NCI-H748 treated with DMSO at 0.1 percent for 48 hours (cell line): ENCODE data around the gene SNX30.

Experiments
- DNase-seq: peaks from one replicate; lab custom pipeline; 2025; lab: John Stamatoyannopoulos, UW

SNX30 gene

GRCh38 chr9:112858005-112858404 lies 107.4 kb downstream of the SNX30 start:
- DNase-seq, result no peak

DNA sequence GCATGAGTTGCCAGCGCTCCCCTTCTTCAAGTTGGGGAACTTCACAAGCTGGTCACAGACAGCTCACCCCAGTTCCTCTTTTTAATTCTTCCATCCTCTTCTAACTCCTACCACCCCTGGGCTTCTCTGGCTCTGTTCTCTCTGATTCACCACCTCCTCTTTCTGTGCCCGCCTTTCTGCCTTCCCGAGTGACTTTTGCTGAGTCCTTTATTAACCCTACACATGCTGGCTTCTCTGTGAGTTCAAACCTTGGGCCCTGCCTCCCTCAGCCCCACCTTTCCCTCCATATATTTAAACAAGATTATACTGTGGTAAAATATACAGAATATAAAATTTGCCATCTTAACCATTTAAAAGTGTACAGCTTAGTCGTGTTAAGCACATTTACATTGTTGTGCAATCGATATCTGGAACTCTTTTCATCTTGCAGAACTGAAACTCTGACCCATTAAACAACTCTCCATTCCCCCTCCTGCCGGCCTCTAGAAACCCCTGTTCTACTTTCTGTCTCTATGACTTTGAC lies 108.1 kb downstream of the SNX30 start:
- no peak for DNase-seq

- DNase-seq, result no peak
Observed at GRCh38 chr9:112860451-112860850, 109.9 kb downstream of the SNX30 start.

DNA sequence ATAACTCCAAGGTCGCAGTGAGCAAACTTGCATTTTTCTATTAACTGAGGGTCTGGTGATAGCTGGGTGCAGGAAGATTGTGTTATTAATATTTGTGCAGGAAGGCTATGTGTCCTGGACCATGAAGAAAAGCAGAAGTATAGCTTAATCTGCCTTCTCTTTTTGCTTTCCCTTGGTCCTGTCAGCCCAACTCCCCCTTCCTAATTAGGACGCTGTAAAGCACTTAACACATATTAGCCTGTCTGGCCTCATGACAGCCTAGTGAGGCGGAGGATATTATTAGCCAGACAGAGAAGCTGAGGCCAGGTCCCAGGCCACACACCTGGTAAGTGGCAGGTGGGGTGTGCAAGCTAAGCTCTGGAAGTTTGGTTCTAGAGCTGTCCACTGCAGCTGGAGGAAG lies 110.6 kb downstream of the SNX30 start:
- DNase-seq, result no peak

DNA sequence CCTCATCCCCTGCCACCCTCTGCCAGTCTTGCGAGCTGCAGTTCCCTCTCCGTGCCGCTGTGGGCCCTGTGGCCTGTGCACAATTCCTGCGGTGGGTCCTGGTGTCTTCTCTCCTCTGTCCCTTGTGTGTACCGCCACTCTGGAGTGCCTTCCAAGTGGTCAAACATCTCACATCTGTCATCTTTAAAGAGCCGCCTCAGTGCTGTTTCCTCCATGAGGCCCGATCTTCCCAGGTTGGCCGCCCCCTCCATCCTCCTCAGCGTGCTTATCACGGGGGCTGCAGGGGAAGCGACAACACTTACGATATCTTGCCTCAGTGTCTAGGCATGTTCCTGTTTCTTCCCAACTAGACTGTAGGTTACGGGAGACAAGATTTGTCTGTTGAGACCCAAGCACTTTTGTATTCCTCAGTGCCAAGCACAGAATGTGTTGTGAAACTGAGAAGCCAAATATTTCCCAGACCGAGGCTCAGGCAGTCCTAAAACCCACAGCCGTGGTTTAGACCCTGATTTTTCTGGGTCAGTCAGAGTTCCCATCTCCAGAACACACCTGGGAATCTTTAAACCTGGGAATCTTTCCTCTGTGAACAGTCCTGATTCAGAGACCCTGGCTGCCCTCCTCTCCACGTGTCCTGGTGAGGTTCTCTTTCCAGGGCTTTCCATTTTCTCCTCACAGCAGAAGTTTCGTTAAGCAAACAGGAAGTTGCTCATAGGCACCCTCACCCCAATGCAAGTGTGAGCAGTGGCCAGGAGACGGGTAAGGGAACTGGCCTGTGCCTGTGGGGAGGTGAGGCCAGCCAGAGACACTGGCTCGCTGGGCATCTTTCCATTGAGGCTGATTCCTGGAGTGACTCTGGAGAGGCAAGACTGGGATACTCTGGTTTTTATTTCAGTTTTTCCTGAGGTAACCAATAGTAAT lies 111.3 kb downstream of the SNX30 start:
- no peak for DNase-seq

DNA sequence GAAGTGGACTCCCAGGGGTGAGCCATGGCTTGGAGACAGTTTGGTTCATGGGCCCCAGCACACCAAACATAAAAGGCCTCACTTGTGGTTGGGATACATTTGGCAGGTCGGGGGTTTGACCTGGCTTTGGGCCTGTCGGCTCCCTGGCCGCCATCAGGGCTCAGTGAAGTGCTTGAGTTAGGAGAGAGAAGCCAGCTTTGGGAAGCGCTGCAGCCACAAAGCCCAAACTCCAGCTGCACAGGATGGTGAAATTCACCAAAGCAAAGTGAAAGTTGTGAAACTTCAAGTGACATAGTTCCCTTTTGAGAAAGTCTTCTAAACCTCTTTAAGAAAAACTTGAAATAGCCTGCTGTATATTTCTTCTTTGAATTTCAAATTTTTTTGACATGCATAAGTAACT lies 112.7 kb downstream of the SNX30 start:
- no peak for DNase-seq

DNA sequence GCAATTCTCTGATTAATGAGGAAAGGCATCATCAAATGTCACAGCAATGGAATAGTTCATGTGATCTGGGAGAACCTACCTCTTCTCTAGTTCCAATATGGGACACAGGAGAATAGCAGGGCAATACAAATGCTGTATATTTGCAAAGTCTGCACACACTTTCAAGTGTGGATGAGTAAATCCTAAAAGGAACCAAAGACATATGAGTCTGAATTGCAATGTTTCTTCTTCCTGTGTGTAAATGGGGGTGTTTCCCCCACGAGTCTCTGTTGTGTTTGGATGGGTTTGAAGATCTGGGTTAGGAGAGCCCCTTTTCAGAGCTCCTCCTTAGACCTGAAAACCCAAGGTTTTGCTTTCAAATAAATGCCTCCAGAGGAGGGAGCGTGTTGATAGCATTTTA lies 113.2 kb downstream of the SNX30 start:
- DNase-seq, result no peak

- no peak for DNase-seq
Observed at GRCh38 chr9:112864403-112864802, 113.8 kb downstream of the SNX30 start.

DNA sequence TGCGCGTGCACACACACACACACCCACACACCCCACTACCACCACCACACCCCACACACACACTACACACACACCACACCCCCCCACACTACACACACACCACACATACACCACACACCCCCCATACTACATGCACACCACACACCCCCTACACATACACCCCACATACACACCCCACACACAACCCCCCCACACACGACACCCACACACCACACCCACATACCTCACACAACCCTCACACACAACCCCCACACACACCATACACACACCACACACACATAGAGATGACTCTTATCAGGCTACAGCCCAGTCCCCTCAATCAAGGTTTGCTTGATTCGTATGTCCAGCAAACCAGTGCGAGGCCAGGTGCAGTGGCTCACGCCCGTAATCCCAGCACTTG lies 114.4 kb downstream of the SNX30 start:
- no peak for DNase-seq

DNA sequence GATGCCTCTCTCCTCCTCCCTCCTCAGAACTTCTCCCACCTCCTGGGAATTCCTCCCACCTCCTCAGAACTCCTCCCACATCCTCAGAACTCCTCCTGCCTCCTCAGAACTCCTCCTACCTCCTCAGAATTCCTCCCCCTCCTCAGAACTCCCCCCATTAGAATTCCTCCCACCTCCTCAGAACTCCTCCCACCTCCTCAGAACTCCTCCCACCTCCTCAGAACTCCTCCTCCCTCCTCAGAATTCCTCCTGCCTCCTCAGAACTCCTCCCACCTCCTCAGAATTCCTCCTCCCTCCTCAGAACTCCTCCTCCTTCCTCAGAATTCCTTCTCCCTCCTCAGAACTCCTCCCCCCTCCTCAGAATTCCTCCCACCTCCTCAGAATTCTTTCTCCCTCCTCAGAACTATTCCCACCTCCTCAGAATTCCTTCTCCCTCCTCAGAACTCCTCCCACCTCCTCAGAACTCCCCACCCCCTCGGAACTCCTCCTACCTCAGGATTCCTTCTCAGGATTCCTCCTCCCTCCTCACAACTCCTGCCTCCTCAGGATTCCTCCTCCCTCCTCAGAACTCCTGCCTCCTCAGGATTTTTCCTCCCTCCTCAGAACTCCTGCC lies 116.2 kb downstream of the SNX30 start:
- no peak for DNase-seq

DNA sequence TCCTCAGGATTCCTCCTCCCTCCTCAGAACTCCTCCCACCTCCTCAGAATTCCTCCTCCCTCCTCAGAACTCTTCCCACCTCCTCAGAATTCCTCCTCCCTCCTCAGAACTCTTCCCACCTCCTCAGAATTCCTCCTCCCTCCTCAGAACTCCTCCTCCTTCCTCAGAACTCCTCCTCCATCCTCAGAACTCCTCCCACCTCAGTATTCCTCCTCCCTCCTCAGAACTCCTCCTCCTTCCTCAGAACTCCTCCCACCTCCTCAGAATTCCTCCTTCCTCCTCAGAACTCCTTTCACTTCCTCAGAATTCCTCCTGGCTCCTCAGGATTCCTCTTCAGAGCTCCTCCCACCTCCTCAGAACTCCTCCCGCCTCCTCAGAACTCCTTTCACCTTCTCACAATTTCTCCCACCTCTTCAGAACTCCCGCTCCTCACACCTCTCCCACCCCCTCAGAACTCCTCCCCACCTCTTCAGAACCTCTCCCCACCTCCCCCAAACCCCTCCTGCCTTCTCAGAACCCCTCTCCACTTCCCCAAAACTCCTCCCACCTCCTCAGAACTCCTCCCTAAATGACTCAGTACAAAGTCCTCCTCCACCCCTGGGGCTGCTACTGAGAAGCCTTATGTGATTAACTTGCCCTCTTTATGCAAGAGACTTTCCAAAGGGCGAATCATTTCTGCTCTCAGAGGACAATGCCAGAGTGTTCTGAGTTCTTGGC lies 116.9 kb downstream of the SNX30 start:
- DNase-seq, result no peak

GRCh38 chr9:112868461-112868860 lies 117.9 kb downstream of the SNX30 start:
- no peak for DNase-seq

- DNase-seq, result no peak
Observed at GRCh38 chr9:112869041-112869529, 118.5 kb downstream of the SNX30 start.

- DNase-seq, result no peak
Observed at GRCh38 chr9:112869917-112870316, 119.4 kb downstream of the SNX30 start.

GRCh38 chr9:112870556-112870955 lies 120.0 kb downstream of the SNX30 start:
- no peak for DNase-seq

- no peak for DNase-seq
Observed at GRCh38 chr9:112872019-112872418, 121.5 kb downstream of the SNX30 start.

- DNase-seq, result no peak
Observed at GRCh38 chr9:112873773-112874405, 123.3 kb downstream of the SNX30 start.

DNA sequence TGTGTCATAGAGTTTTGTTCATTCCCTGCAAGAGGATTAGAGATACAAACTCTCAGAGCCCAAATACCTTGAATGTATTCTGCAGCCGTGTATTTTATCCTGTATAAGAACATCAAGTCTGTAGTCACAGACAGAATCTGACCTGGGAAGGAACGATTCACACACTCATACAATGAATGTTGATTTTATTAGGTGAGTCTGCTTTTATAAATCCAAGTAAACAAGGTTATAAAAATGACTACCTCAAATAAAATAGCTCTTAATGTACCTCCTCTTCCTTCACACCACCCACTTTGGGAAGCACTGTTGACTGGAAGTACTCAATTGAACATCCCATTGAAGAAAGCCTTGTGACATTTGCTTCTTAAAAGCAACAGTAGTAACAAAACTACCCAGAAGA lies 128.2 kb downstream of the SNX30 start:
- DNase-seq, result no peak

GRCh38 chr9:112880650-112881049 lies 130.1 kb downstream of the SNX30 start:
- DNase-seq, result no peak

DNA sequence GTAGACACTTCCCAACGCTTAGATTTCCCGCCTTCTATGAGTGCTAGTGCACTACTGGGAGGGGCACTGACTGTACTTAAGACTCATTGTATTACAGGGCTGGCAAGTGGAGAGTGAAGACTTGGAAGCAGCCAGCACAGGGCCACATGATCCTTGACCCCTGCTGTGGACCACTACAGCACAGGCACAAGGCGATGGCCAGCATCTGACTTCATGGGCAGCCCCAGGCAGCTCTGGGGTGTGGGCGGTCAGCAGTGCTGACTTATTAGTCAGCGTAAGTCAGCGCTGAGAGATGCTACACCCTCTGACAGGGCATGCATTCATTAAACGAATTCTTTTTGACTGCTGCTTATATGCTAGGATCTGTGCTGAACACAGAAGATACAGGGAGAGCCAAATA lies 130.8 kb downstream of the SNX30 start:
- no peak for DNase-seq

DNA sequence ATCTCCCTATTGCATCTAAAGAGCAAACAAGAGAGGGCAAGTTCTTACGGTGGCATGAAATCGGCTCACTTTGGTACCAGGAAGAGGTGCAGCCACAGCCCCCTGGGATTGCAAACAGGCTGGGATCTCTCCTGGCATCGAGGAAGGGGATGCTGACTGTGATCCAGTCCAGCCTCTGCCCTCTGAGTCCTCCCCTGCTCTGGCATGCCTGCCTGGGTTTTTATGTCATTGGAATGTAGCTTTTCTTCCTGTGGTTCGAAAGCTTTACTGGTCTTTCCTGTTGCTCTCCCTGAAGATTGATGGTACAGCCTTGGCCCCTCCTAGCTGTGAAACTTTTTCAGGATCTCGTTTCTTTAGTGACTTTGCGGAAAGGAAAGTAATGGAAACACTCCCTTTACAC lies 133.5 kb downstream of the SNX30 start:
- DNase-seq, result no peak

DNA sequence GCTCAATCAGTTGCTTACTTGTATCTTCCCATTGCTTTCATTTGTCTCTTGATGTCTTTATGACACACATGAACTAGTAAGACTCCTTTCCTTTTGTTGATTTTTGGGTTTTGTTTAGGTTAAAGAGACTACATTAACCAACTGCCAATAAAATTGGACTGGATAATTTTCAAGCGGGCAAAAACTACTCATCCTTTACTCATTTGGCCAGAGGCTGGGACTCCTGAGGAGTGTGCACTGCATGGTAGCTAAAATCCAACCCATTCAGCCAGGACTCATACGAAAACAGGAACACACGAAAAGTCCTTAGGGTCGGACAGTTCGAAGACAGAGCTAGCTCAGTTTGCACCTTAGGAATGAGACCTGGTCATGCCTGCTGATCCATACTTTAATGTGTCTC lies 134.2 kb downstream of the SNX30 start:
- DNase-seq, result no peak
